GM18508 (cell line): ENCODE results near the gene SOCS7.

Experiments used
- ATAC-seq: cut with Tn5 transposase; IDR thresholded peaks from one replicate; pipeline ENCODE4 v1.9.1; 2021; ENCODE audit warnings: moderate number of reproducible peaks; ENCODE audit not compliant: insufficient read depth, unreplicated experiment

SOCS7 gene

GRCh38 chr17:38418693-38419507 is 67.3 kb downstream of the SOCS7 start:
- ATAC-seq, result no peak

GRCh38 chr17:38419508-38419981 is 67.9 kb downstream of the SOCS7 start:
- ATAC-seq, result no peak

- ATAC-seq, result no peak
Observed at GRCh38 chr17:38420518-38420917, 68.9 kb downstream of the SOCS7 start.

GRCh38 chr17:38421171-38421841 is 69.7 kb downstream of the SOCS7 start:
- no peak for ATAC-seq

GRCh38 chr17:38421871-38422827 is 70.5 kb downstream of the SOCS7 start:
- ATAC-seq, result no peak

- ATAC-seq, result no peak
Observed at GRCh38 chr17:38424297-38424972, 72.8 kb downstream of the SOCS7 start.

- ATAC-seq, result no peak
Observed at GRCh38 chr17:38425031-38425430, 73.4 kb downstream of the SOCS7 start.

GRCh38 chr17:38425744-38426143 is 74.1 kb downstream of the SOCS7 start:
- ATAC-seq, result no peak

GRCh38 chr17:38426441-38426840 is 74.8 kb downstream of the SOCS7 start:
- no peak for ATAC-seq

GRCh38 chr17:38427160-38427949 is 75.7 kb downstream of the SOCS7 start:
- ATAC-seq, result no peak

- no peak for ATAC-seq
Observed at GRCh38 chr17:38428112-38428642, 76.5 kb downstream of the SOCS7 start, which contains the start of gene ARHGAP23. Gene ARHGAP23 (plus strand): TSS chr17:38428464. CDS start chr17:38428486, 22 bp downstream.

- ATAC-seq, result no peak
Observed at GRCh38 chr17:38428643-38429371, 77.2 kb downstream of the SOCS7 start.

GRCh38 chr17:38429476-38430100 is 77.9 kb downstream of the SOCS7 start:
- no peak for ATAC-seq

GRCh38 chr17:38430316-38430715 is 78.7 kb downstream of the SOCS7 start:
- no peak for ATAC-seq

GRCh38 chr17:38430822-38431221 is 79.2 kb downstream of the SOCS7 start:
- ATAC-seq, result no peak

GRCh38 chr17:38431346-38432145 is 79.9 kb downstream of the SOCS7 start:
- no peak for ATAC-seq

- no peak for ATAC-seq
Observed at GRCh38 chr17:38434178-38434665, 82.6 kb downstream of the SOCS7 start.
